Osteoblast (primary cell): ENCODE measurements around the gene TARM1. TPM values are rescaled to one million over a fixed set of nuclear protein-coding genes. Genes with fewer than 3 reads are reported as not detected.

Experiments used
- DNase-seq: peaks from one replicate; pipeline ENCODE4 v3.0.0; 2011; ENCODE audit warnings: low spot score, mixed read lengths; ENCODE audit not compliant: insufficient read length; ENCODE audit errors: missing footprints
- H2AFZ ChIP-seq: 2 replicates; pipeline ENCODE4 v1.6.0; 2011; ENCODE audit warnings: mild to moderate bottlenecking, low read length
- H3K27ac ChIP-seq: 2 replicates; pipeline ENCODE4 v1.5.1; 2011; ENCODE audit warnings: mild to moderate bottlenecking, low read depth, low read length, moderate library complexity
- H3K27me3 ChIP-seq: 2 replicates; pipeline ENCODE4 v1.6.0; 2012; ENCODE audit warnings: mild to moderate bottlenecking, control low read depth, inconsistent platforms, low read length, moderate library complexity; ENCODE audit not compliant: insufficient read depth
- H3K36me3 ChIP-seq: 2 replicates; pipeline ENCODE4 v1.5.1; 2011; ENCODE audit warnings: mild to moderate bottlenecking, low read length, control low read depth, moderate library complexity; ENCODE audit not compliant: insufficient read depth
- H3K4me1 ChIP-seq: 2 replicates; pipeline ENCODE4 v1.5.1; 2011; ENCODE audit warnings: mild to moderate bottlenecking, low read length, control low read depth, moderate library complexity; ENCODE audit not compliant: insufficient read depth
- H3K4me2 ChIP-seq: 2 replicates; pipeline ENCODE4 v1.6.0; 2011; ENCODE audit warnings: mild to moderate bottlenecking, low read length; ENCODE audit not compliant: insufficient read depth
- H3K4me3 ChIP-seq: fragments of 200-600 bp; sonication (generic); 3 replicates; pipeline ENCODE4 v1.5.1; 2012; ENCODE audit warnings: mild to moderate bottlenecking, low read length, inconsistent platforms; ENCODE audit not compliant: insufficient read depth
- H3K79me2 ChIP-seq: 2 replicates; pipeline ENCODE4 v1.6.0; 2012; ENCODE audit warnings: mild to moderate bottlenecking, low read length, control low read depth, inconsistent platforms; ENCODE audit not compliant: insufficient read depth
- H3K9me3 ChIP-seq: 2 replicates; pipeline ENCODE4 v1.5.1; 2011; ENCODE audit warnings: low read depth, low read length, control low read depth
- H4K20me1 ChIP-seq: 2 replicates; pipeline ENCODE4 v1.6.0; 2012; ENCODE audit warnings: mild to moderate bottlenecking, low read length, control low read depth; ENCODE audit not compliant: insufficient read depth
- CTCF ChIP-seq: IDR thresholded peaks from 2 replicates; pipeline ENCODE4 v1.5.1; 2011; ENCODE audit warnings: mild to moderate bottlenecking, low read depth, low read length, moderate library complexity; ENCODE audit errors: extremely low read depth
- total RNA-seq: library from RNA; depleted of rRNA; stranded (reverse); fragments of >200 nt; gene quantifications from 2 replicates; pipeline ENCODE4 v1.2.3, GENCODE V29; 2012

The TARM1 gene
- total RNA-seq, 1 donor = not detected

- TF ChIP-seq CTCF = no peak
- H3K27me3 ChIP-seq = no peaks in the 10 kb centered on the region
- H3K79me2 ChIP-seq = peaks cover 49% of the 10 kb centered on the region
- peaks cover 9% of the 10 kb centered on the region for H3K4me1 ChIP-seq
- peak overlapping the region; percentile 81 for H3K27ac ChIP-seq
- peak overlapping the region; percentile 85 for H3K4me3 ChIP-seq
- H3K4me2 ChIP-seq = peak overlapping the region; percentile 90
- H2AFZ ChIP-seq = peak overlapping the region; percentile 97
- peaks cover 24% of the 10 kb centered on the region for H3K36me3 ChIP-seq
- DNase-seq = peak; percentile 94
- no peaks in the 10 kb centered on the region for H3K9me3 ChIP-seq
- peaks cover 9% of the 10 kb centered on the region for H4K20me1 ChIP-seq
Observed at GRCh38 chr19:54114340-54115108, 33.4 kb upstream of the TARM1 start.

GRCh38 chr19:54109651-54110050 is 28.5 kb upstream of the TARM1 start:
- TF ChIP-seq CTCF = no peak

GRCh38 chr19:54108496-54108895 is 27.3 kb upstream of the TARM1 start:
- peaks cover 44% of the 10 kb centered on the region for H3K36me3 ChIP-seq
- peak; percentile 11 for DNase-seq
- H2AFZ ChIP-seq = no peak overlapping the region
- H3K9me3 ChIP-seq = no peaks in the 10 kb centered on the region
- no peaks in the 10 kb centered on the region for H3K27me3 ChIP-seq
- H3K4me3 ChIP-seq = no peak overlapping the region
- H3K4me1 ChIP-seq = peaks cover 1% of the 10 kb centered on the region
- no peak overlapping the region for H3K4me2 ChIP-seq
- no peak for TF ChIP-seq CTCF
- no peak overlapping the region for H3K27ac ChIP-seq
- peaks cover 28% of the 10 kb centered on the region for H3K79me2 ChIP-seq
- peaks cover 2% of the 10 kb centered on the region for H4K20me1 ChIP-seq

More at GRCh38 chr19:54109651-54110050, 28.5 kb upstream of the TARM1 start:
- Histone ChIP-seq H3K4me2 (no peak overlapping the region), H3K27me3 (no peaks in the 10 kb centered on the region), H3K27ac (no peak overlapping the region), H3K4me1 (peaks cover 4% of the 10 kb centered on the region), H3K4me3 (no peak overlapping the region), H3K79me2 (peaks cover 32% of the 10 kb centered on the region), H3K9me3 (no peaks in the 10 kb centered on the region), H2AFZ (no peak overlapping the region), H3K36me3 (peaks cover 44% of the 10 kb centered on the region), H4K20me1 (peaks cover 2% of the 10 kb centered on the region)
- DNase-seq = no peak

GRCh38 chr19:54107876-54108490 is 26.8 kb upstream of the TARM1 start:
- TF ChIP-seq CTCF = no peak
- Histone ChIP-seq H3K9me3 (no peaks in the 10 kb centered on the region), H2AFZ (no peak overlapping the region), H3K27me3 (no peaks in the 10 kb centered on the region), H3K4me1 (peaks cover 5% of the 10 kb centered on the region), H4K20me1 (peaks cover 2% of the 10 kb centered on the region), H3K79me2 (peaks cover 28% of the 10 kb centered on the region), H3K4me2 (no peak overlapping the region), H3K27ac (no peak overlapping the region), H3K4me3 (no peak overlapping the region), H3K36me3 (peaks cover 44% of the 10 kb centered on the region)
- peak; percentile 18 for DNase-seq
